ENCODE data around the gene CCDC85C. TPM values are rescaled to one million over a fixed set of nuclear protein-coding genes. Genes with fewer than 3 reads are reported as not detected.

Gene CCDC85C
- total and polyA plus RNA-seq, 2 of the 8 experiments (the other 6 are each of a cell fraction or from before 2014, with no cell fraction given): 16.8 to 35.8 TPM

- TF ChIP-seq CTCF (IDR thresholded peaks at IDR 0.05; ENCODE audit: control extremely low read depth in 1 of 3, insufficient read depth in 1 of 3, low read depth in 1 of 3, low read length in 3 of 3) (no peak), POLR2AphosphoS5 (IDR thresholded peaks at IDR 0.05; ENCODE audit: low read depth, low read length) (no peak), RNF2 (IDR thresholded peaks at IDR 0.05; ENCODE audit: borderline replicate concordance, low read depth, low read length, missing control alignments, poor library complexity, severe bottlenecking) (no peak), EZH2 (IDR thresholded peaks at IDR 0.05; ENCODE audit: low read depth, low read length, severe bottlenecking) (no peak), RAD21 (IDR thresholded peaks at IDR 0.05 in 1 of 2, conservative IDR thresholded peaks at IDR 0.05 in 1 of 2; ENCODE audit: low read depth in 2 of 2, low read length in 2 of 2) (no peak), SUZ12 (IDR thresholded peaks at IDR 0.05; ENCODE audit: low read length) (no peak), SIRT6 (IDR thresholded peaks at IDR 0.05; ENCODE audit: low read length) (no peak)
Measured at GRCh38 chr14:99592394-99592793, 11.6 kb downstream of the CCDC85C start (continued).

Data from H1 (cell line).